ENCODE results near the gene ADAP2. TPM values are rescaled to one million over a fixed set of nuclear protein-coding genes. Genes with fewer than 3 reads are reported as not detected.
"Not testable (repeated sequence)": the region's sequence is repeated elsewhere in the genome, so short reads cannot be mapped to it uniquely, and the experiment has no call there.

The ADAP2 gene, protein sequence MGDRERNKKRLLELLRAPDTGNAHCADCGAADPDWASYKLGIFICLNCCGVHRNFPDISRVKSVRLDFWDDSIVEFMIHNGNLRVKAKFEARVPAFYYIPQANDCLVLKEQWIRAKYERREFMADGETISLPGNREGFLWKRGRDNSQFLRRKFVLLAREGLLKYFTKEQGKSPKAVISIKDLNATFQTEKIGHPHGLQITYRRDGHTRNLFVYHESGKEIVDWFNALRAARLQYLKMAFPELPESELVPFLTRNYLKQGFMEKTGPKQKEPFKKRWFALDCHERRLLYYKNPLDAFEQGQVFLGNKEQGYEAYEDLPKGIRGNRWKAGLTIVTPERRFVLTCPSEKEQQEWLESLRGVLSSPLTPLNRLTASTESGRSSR
- total RNA-seq: 26.9 TPM

DNA sequence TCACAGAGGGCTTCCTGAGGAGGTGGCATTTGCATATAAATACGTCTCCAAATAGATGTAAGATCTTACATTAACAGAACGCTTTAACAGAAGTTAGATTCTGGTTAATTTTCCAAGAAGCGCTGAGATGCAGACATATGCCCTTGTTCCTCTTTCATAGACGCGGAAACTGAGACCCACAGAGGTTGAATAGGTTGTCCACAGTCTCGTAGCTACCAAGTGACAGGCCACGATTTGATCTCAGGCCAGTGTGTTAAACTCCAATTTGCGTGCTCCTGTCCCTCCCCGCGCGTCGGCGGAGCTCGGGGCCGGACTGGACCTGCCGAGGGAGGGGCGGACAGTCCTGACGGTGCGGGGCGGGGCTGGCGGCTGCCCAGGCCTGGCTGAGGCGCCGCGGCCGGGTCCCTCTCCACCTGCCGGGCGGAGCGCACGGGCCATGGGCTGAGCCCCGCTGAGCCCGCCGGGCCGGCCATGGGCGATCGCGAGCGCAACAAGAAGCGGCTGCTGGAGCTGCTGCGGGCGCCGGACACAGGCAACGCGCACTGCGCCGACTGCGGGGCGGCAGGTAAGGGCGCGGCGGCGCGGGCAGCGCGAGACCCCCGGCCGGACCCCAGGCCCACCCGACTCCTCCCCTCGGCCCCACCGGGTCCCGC lies at the start of gene ADAP2:
TSS of gene ADAP2 (plus strand) at position 402 of the 653 bp plus-strand sequence. CDS start at position 472, 70 bp downstream.
- DNase-seq (ENCODE audit: low spot score) (peak; percentile 70), ATAC-seq (peak; percentile 85)
- intact Hi-C loops (cut with DNase I): no loop called here

DNA sequence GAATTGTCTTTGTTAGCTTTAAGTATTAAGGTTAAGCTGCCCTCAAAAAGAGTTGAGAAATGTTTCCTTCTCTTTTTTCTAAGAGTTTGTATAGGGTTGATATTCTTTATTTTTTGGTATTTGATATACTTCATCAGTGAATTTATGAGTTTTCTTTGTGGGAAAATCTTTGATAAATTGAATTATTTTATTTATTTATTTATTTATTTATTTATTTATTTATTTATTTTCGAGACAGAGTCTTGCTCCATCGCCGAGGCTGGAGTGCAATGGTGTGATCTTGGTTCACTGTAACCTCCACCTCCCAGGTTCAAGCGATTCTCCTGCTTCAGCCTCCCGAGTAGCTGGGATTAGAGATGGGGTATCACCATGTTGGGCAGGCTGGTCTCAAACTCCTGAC lies 35.6 kb upstream of the ADAP2 start:
- DNase-seq (ENCODE audit: low spot score): peak; percentile 18
- ATAC-seq: no peak
- intact Hi-C loops (cut with DNase I): no loop called here

DNA sequence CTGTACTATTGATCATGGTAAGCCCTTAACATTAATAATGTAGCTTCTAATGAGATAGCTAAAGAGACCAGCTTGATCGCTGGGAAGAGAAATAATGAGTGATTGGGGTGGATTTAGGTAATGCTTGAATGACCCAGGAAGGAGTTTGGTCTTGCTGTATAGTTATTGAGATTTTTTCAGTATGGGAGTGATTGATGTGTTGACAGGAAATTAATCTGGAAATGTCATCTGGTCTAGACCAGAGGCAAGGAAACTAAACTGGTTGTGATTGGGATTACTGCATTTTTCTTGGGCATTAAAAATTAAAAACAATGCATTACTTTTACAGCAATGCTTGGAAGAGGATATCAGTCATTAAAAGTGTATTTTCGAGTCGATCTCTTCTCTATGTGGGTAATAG lies 27.5 kb upstream of the ADAP2 start:
- DNase-seq (ENCODE audit: low spot score) (no peak), ATAC-seq (no peak)
- intact Hi-C loops (cut with DNase I): no loop called here

DNA sequence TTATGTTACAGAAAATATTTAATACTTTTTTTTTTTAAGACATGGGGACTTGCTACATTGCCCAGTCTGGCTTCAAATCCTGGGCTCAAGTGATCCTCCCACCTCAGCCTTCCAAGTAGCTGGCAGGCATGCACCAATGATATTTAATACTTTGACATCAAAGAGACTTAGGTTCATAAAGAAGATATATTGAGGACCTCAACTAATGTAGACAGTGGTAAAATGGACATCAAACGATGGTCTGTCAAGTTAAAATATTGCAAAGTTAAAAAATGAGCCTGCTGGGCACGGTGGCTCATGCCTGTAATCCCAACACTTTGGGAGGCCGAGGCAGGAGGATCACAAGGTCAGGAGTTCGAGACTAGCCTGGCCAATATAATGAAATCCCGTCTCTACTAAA lies 24.4 kb upstream of the ADAP2 start:
- ATAC-seq (no peak), DNase-seq (ENCODE audit: low spot score) (no peak)
- intact Hi-C loops (cut with DNase I): no loop called here

DNA sequence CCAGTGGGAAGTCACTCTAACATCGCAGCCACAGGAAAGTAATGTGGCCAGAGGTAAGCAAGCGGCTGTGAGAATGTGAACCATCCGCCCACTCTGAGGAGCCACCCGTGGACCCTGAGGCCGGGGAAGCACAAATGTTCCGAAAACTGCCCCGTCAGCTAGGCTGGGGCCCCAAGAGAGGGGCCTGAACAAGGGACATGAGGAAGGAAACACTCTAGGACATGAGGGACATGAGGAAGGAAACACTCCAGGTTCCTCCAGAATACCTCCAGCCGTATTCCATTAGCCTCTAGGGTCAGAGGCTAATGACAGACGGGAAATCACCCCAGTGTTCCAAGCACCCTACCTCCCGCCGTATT lies 16.0 kb upstream of the ADAP2 start:
- ATAC-seq: peak; percentile 12
- peak; percentile 32 for DNase-seq (ENCODE audit: low spot score)
- intact Hi-C loops (cut with DNase I): no loop called here

DNA sequence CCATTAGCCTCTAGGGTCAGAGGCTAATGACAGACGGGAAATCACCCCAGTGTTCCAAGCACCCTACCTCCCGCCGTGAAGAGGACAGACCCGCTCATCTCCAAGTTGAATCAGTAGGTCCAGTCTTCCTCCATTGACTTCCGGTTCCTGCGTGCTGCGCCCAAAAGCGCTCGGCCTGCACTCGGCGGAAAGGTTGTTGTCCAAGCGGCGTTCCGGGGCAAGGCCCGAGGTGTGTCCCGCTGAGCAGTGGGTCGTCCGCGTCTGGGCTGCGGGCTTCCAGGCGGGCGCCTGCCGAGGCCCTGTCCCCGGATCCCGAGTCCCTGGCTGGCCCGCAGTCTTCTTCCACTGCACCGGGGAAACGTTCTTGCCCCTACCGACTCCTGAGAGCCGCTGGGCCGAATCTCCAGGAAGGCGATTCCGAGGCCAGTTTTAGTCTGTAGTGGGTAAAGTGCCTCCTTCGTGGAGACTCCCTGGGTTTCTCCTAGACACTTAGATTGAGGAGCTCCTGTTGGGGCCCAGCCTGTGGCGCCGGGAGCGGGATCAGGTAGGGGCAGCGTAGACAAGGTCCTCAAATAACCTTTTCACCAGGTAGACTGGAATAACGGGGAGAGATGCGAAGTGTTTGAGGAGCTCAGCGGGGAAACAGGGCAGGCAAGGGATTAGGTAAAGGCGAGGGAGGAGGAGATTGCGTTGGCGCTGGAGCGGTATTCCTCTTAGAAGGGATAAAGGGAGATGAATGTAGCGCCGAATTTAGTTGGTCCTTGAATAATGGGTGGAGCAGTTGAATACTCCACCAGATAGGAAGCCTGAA lies 15.4 kb upstream of the ADAP2 start, which contains the start of gene TEFM:
TSS of gene TEFM (minus strand) at position 138 of the 811 bp plus-strand sequence. CDS start at position 98, 40 bp downstream.
- ATAC-seq (peak; percentile 99), DNase-seq (ENCODE audit: low spot score) (peak; percentile 92)
- intact Hi-C loops (cut with DNase I): no loop called here

DNA sequence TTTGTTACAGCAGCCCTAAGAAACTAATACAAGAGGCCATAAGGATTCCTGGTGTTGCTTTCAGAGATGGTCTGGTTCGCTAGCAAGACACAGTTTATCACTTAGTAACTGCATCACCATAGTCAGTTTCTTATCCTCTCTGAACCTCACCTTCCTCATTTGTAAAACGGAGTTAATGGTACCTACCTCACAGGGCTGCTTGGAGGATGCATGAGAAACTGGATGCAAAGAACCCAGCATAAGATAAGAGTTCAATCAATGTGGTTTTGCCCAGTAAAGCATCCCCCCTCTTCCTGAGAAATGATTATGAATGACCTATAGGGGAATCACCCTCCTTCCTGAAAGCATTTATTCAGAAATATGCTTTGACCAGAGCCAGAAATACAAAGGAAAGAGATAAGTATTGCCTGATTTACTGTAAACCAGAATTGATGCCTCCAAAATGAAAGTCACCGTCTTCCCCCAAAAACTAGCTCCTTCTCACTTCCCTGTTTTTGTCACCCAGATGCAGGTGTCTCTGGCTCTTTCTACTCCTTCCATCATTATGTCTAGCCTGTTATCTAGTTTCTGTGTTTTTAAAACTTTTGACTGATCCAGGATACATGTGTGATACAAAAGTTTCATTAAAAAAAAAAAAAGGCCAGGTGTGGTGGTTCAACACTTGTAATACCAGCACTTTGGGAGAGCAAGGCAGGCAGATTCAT lies 12.9 kb upstream of the ADAP2 start:
- ATAC-seq: no peak
- DNase-seq (ENCODE audit: low spot score): no peak
- intact Hi-C loops (cut with DNase I): no loop called here

DNA sequence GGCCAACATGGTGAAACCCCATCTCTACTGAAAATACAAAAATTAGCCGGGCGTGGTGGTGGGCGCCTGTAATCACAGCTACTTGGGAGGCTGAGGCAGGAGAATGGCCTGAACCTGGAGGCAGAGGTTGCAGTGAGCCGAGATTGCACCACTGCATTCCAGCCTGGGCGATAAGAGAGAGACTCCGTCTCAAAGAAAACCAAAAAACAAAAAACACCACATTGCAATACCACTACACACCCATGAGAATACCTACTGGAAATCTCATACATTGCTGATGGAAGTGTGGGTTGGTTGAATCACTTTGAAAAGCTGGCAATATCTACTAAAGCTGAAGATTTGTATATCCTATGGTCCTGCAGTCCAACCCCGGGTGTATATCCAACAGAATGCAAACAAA lies 11.6 kb upstream of the ADAP2 start:
- intact Hi-C loops (cut with DNase I); DNase-seq (ENCODE audit: low spot score); ATAC-seq: not testable (repeated sequence)

DNA sequence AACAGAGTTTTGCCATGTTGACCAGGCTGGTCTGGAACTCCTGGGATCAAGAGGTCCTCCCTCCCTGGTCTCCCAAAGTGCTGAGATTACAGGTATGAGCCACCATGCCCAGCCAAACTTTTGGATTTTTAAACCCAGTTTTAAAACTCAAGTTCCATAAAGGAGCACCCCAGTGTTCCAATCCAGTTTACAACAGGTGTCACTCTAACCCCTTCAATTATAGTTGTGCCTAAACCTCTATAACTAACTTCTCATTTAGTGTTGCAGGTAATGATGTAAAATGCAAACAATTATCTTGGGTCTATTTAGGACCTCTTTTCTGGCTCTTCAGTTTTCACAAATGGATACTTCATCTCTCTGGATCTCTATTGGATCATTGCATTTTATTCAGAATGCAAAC lies 7.8 kb upstream of the ADAP2 start:
- intact Hi-C loops (cut with DNase I): no loop called here
- no peak for DNase-seq (ENCODE audit: low spot score)
- no peak for ATAC-seq

DNA sequence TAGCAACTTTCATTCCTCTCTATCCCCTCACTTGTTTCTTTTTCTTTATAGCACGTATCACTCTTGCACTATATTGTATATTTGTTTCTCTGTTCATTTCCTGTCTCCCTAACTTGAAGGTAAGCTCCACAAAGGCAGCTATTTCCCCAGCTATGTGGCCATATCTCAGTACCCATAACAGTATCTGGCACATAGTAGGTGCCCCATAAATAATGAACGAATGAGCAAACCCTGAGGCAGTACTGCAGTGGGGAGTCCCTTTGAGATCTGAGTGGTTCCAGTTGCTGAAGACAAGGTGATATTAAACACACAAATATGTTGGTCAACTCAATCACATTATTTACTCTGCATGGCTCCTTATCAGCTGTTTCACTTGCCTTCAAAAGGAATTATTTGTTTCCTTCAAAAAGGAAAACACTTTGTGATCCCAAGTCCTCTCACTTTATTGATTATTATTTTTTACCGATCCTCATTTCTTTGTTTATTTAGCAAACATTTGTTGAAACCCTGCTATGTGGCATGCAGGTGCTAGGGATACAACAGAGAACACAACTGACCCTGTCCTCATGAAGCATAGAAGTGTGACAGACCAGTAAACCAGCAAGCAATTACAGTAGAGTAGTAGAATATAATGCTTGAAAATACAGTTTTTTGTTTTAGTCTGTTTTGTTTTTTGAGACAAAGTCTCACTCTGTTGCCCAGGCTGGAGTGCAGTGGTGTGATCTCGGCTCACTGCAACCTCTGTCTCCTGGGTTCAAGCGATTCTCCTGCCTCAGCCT lies 5.7 kb upstream of the ADAP2 start:
- DNase-seq (ENCODE audit: low spot score): no peak
- intact Hi-C loops (cut with DNase I): no loop called here
- no peak for ATAC-seq

DNA sequence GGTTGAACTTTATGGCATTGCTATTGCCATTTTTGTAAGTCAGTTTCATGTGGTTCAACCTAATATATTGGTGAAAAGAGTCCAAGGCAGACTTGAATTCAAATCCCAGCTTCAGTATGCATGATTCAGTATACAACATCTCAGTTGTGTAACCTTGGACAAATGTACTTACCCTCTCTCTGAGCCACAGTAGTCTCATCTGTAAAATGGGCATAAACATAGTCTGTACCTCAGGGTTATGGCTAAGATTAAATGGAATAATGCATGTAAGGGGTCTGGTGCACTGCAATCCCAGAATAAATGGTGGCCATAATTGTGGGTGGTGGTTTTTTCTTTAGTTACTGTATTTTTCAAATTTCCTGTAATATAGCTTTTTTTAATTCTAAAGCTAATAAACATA lies 4.7 kb upstream of the ADAP2 start:
- intact Hi-C loops (cut with DNase I): no loop called here
- ATAC-seq (no peak), DNase-seq (ENCODE audit: low spot score) (no peak)

DNA sequence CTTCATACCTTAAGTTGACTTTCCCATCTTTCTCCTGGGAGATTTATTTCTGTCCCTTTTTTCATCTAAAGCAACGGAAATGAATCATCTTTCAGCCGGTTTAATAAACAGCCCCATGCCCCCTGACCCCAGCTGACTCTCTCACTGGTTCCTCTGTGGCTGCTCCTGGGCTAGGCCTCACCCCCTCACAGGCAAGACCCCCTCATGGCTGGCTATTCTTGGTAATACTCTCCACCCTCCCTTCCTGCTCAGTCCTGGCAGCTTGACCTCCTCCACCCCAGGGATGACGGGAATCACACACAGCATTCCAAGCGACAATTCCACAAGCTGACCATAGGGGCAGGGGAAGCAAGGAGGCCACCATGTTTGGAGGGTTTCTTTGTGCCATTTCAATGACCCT lies 1.5 kb upstream of the ADAP2 start:
- intact Hi-C loops (cut with DNase I): no loop called here
- DNase-seq (ENCODE audit: low spot score) (no peak), ATAC-seq (no peak)

DNA sequence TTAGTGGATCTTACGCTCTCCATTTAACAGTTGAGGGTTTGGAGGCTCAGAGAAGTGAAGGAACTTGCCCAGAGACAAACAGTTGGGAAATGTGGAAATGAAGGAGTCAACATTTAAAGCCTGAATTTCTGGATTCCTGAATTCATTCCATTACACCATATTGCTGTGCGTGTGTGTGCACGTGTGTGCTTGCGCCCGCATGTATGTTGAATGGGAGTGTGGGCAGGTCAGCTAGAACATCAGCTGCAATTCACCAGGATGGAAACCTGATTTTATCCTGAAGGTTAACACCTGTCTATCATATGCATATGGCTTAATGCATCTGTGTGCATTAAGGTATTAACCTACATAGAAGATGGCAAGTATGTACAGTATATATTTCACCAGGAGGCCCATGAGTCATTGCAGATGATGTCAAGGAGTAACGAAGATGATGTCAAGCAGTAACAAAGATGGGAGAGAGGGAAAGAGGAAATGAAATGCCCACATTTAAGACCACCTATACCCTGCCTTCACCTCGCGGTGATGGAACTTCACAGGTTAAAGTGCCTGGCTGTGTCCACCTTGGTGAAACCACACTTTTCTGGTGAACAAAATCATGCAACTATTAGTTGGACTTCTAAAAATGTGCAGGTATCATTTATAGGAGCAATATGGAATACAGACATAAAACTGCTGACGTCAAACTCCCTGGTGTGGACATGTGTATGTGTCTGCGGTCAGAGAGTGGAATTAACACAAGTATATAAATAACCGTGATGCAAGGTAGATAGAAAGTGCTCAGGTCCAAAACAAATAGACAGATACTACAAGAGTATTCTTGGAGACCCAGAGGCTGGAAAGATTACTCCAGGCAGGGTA lies 832 bp upstream of the ADAP2 start:
- DNase-seq (ENCODE audit: low spot score): no peak
- intact Hi-C loops (cut with DNase I): no loop called here
- no peak for ATAC-seq

DNA sequence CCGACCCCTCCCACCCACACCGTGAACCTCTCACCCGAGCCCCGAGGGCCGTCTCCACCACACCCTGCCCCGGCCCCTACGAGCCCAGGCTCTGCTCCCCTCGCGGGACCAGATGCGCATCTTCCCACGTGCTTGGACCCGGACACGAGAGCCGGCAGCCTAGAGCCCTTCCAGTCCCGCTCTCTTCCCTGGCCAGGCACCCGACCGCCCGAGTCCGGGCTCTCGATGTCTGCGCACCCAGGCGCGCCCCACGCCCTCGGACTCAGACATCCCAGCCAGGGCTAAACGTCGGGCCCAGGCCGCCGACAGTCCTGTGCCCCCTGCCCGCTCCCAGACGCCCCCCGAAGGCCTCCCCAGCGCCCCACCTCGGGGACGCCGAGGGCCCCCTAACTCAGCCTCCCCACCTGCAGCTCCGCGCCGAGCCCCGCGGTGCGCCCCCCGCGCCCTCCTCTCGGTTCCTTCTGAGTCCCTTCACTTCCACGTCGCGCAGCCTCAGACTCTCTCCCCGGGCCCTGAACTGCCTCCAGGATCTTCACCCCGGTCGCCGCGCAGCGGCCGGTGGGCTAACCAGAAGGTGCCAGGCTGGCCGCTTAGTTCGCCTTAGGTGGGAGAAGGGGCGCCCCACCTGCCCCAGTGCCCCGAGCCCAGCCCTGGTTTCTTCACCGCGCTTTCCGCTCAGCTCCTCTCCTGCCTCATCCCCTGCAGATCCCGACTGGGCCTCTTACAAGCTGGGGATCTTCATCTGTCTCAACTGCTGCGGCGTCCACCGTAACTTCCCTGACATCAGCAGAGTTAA lies 688 bp downstream of the ADAP2 start:
- no peak for DNase-seq (ENCODE audit: low spot score)
- peak; percentile 54 for ATAC-seq
- intact Hi-C loops (cut with DNase I): no loop called here

DNA sequence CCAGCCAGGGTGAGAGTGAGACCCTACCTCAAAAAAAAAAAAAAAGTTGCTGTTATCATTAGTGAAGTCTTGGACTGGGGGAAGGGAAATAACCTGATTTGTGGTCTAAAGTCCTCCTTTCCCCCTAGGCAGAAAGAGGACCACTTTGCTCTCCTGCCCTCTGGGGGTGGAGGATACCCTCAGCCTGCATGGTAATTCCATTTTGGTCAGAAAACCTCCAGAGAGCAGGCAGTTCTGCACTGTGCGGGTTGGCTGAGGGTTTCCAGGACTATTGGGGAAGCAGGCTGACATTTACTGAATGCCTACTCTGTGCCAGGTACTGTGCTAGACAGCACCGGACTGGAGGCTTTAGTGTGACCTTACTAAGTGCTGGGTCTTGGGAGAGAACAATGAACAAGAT lies 2.6 kb downstream of the ADAP2 start:
- ATAC-seq: no peak
- intact Hi-C loops (cut with DNase I): no loop called here
- no peak for DNase-seq (ENCODE audit: low spot score)

DNA sequence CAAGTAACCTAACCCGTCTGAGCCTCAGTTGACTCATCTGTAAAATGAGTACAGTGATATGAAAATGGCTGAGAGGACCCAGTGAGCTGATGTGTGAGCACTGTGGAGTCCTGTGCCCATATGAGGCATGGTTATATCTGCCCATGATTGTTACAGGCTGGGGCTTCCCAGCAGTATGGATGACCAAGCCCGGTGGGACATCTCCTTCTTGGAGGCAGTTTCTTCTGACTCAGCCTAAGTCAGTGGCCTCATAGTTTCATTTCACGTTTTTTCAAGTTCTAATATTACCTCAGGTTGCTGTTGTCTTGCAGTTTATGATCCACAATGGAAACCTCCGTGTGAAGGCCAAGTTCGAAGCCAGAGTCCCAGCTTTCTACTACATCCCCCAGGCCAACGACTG lies 4.8 kb downstream of the ADAP2 start:
- intact Hi-C loops (cut with DNase I): no loop called here
- no peak for DNase-seq (ENCODE audit: low spot score)
- ATAC-seq: no peak

DNA sequence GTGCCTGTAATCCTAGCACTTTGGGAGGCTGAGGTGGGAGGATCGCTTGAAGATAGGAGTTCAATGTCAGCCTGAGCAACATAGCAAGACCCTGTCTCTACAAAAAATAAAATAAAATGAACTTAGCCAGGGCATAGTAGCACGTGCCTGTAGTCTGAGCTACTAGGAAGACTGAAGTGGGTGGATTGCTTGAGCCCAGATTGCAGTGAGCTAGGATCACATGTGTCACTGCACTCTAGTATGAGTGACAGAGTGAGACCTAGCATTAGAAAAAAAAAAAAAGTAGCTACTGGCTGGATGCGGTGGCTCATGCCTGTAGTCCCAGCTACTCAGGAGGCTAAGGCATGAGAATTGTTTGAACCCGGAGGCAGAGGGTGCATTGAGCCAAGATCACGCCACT lies 6.0 kb downstream of the ADAP2 start:
- intact Hi-C loops (cut with DNase I): no loop called here
- ATAC-seq: no peak

More for the DNA sequence above, 6.0 kb downstream of the ADAP2 start:
- DNase-seq (ENCODE audit: low spot score): no peak
